ENCODE results near the gene HNRNPA0. TPM values are rescaled to one million over a fixed set of nuclear protein-coding genes. Genes with fewer than 3 reads are reported as not detected.
A peak's percentile ranks its signal among the peaks of the same experiment; 100 is the strongest.

The HNRNPA0 gene
- total RNA-seq, 1 donor from 2014 or later = 15.0 TPM

GRCh38 chr5:137754961-137755762 is 999 bp upstream of the HNRNPA0 start:
- DNase-seq (ENCODE audit: extremely low read depth, low read depth, low spot score) = no peak

GRCh38 chr5:137753691-137754187 is 424 bp downstream of the HNRNPA0 start:
- DNase-seq (ENCODE audit: extremely low read depth, low read depth, low spot score) = no peak

- DNase-seq (ENCODE audit: extremely low read depth, low read depth, low spot score) = no peak
These were observed 1.1 kb downstream of the HNRNPA0 start for GRCh38 chr5:137752905-137753690.

GRCh38 chr5:137751869-137752491 is 2.2 kb downstream of the HNRNPA0 start:
- no peak for DNase-seq (ENCODE audit: extremely low read depth, low read depth, low spot score)

- no peak for DNase-seq (ENCODE audit: extremely low read depth, low read depth, low spot score)
These were observed 3.7 kb downstream of the HNRNPA0 start for GRCh38 chr5:137750436-137750835.

GRCh38 chr5:137747848-137748247 is 6.3 kb downstream of the HNRNPA0 start:
- no peak for DNase-seq (ENCODE audit: extremely low read depth, low read depth, low spot score)

- no peak for DNase-seq (ENCODE audit: extremely low read depth, low read depth, low spot score)
These were observed 11.0 kb downstream of the HNRNPA0 start for GRCh38 chr5:137743031-137743640.

GRCh38 chr5:137741718-137742117 is 12.4 kb downstream of the HNRNPA0 start:
- no peak for DNase-seq (ENCODE audit: extremely low read depth, low read depth, low spot score)

- DNase-seq (ENCODE audit: extremely low read depth, low read depth, low spot score) = no peak
These were observed 14.4 kb downstream of the HNRNPA0 start for GRCh38 chr5:137739737-137740136.

- DNase-seq (ENCODE audit: extremely low read depth, low read depth, low spot score) = no peak
These were observed 15.2 kb downstream of the HNRNPA0 start for GRCh38 chr5:137738947-137739346.

GRCh38 chr5:137737349-137738131 is 16.6 kb downstream of the HNRNPA0 start:
- DNase-seq (ENCODE audit: extremely low read depth, low read depth, low spot score) = peak; percentile 85

GRCh38 chr5:137736496-137736895 is 17.7 kb downstream of the HNRNPA0 start:
- no peak for DNase-seq (ENCODE audit: extremely low read depth, low read depth, low spot score)

- no peak for DNase-seq (ENCODE audit: extremely low read depth, low read depth, low spot score)
These were observed 18.4 kb downstream of the HNRNPA0 start, which contains the start of gene KLHL3 for GRCh38 chr5:137735555-137736284. Gene KLHL3 (minus strand): TSS chr5:137736089. CDS start chr5:137735646, 443 bp downstream.

- no peak for DNase-seq (ENCODE audit: extremely low read depth, low read depth, low spot score)
These were observed 19.1 kb downstream of the HNRNPA0 start for GRCh38 chr5:137734962-137735554.

- no peak for DNase-seq (ENCODE audit: extremely low read depth, low read depth, low spot score)
These were observed 19.8 kb downstream of the HNRNPA0 start for GRCh38 chr5:137734331-137734730.

GRCh38 chr5:137733922-137734321 is 20.2 kb downstream of the HNRNPA0 start:
- no peak for DNase-seq (ENCODE audit: extremely low read depth, low read depth, low spot score)

GRCh38 chr5:137733006-137733405 is 21.2 kb downstream of the HNRNPA0 start:
- DNase-seq (ENCODE audit: extremely low read depth, low read depth, low spot score) = no peak

GRCh38 chr5:137731176-137731575 is 23.0 kb downstream of the HNRNPA0 start:
- DNase-seq (ENCODE audit: extremely low read depth, low read depth, low spot score) = no peak

- DNase-seq (ENCODE audit: extremely low read depth, low read depth, low spot score) = no peak
These were observed 23.8 kb downstream of the HNRNPA0 start for GRCh38 chr5:137730336-137730735.

Measured in glomerular endothelial cell (primary cell).